OCI-LY7 (cell line): ENCODE results near the gene F7.

Experiments
- EZH2phosphoT487 ChIP-seq: fragments of 200-600 bp; sonication (generic); IDR thresholded peaks from 2 replicates; pipeline ENCODE4 v1.6.1; 2018; ENCODE audit warnings: low read depth, borderline replicate concordance, mild to moderate bottlenecking, mixed run types, antibody characterized with exemption, low read length, moderate library complexity, mixed read lengths
- TF ChIP-seq, protein P1 (sequence below): fragments of 200-600 bp; sonication (generic); conservative IDR thresholded peaks from 2 replicates; pipeline ENCODE4 v1.5.1; 2014; ENCODE audit warnings: mild to moderate bottlenecking, antibody characterized with exemption, low read length, moderate library complexity, mixed read lengths

DNA sequence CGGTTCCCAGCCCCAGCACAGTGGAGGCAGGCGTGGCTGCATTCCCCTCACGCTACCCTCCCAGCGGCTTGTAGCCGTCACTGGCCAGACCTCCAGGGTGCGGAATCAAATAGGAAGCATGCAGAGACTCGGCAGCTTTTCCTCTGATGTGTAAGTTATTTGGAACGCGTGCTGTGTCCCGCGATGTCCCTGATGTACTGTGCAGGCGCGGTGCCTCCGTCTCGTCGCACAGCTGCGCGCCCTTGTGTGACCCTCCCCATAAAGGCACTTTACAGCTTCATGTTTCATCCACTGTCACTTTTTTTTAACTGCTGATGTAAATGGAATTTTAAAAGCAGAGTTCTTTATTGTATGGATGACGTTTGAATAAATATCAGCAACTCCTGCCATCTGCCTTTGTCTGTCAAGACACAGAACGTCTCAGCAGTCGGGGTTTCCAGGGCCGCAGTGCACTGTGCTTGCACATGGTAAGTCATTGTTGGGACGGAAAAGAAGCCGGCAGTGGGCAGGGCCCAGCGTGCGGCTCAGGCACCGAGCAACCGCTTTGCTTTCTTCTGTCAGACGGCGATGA is 7.3 kb upstream of the F7 start:
- TF ChIP-seq, protein P1, sequence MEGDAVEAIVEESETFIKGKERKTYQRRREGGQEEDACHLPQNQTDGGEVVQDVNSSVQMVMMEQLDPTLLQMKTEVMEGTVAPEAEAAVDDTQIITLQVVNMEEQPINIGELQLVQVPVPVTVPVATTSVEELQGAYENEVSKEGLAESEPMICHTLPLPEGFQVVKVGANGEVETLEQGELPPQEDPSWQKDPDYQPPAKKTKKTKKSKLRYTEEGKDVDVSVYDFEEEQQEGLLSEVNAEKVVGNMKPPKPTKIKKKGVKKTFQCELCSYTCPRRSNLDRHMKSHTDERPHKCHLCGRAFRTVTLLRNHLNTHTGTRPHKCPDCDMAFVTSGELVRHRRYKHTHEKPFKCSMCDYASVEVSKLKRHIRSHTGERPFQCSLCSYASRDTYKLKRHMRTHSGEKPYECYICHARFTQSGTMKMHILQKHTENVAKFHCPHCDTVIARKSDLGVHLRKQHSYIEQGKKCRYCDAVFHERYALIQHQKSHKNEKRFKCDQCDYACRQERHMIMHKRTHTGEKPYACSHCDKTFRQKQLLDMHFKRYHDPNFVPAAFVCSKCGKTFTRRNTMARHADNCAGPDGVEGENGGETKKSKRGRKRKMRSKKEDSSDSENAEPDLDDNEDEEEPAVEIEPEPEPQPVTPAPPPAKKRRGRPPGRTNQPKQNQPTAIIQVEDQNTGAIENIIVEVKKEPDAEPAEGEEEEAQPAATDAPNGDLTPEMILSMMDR: no peak
- TF ChIP-seq EZH2phosphoT487: no peak
